Psoas muscle (tissue), 8 donors: ENCODE data around the gene PVRIG. TPM values are rescaled to one million over a fixed set of nuclear protein-coding genes. Genes with fewer than 3 reads are reported as not detected.
"Not testable (repeated sequence)": the region's sequence is repeated elsewhere in the genome, so short reads cannot be mapped to it uniquely, and the experiment has no call there.

Experiments used
- ATAC-seq, 4 donors: fragments of 200-7000 bp; cut with Tn5 transposase; one replicate each; pipeline ENCODE4 v1.9.1; 2020; ENCODE audit warnings: moderate library complexity in 3 of 4, mild to moderate bottlenecking in 2 of 4
- DNase-seq, 2 donors: peaks; one replicate each; pipeline ENCODE4 v3.0.0-alpha.2; 2020
- H3K27ac ChIP-seq: fragments of 200-600 bp; one replicate; pipeline ENCODE4 v1.8.0; 2022
- H3K27me3 ChIP-seq, 3 donors: fragments of 200-600 bp in 1 of 3; one replicate each; pipeline versions ENCODE4 v1.6.1 to v1.8.0; 2013 to 2022; ENCODE audit warnings: low read length in 2 of 3, mild to moderate bottlenecking in 2 of 3, moderate library complexity in 1 of 3; ENCODE audit not compliant: insufficient read depth in 3 of 3
- H3K36me3 ChIP-seq, 2 donors: fragments of 200-600 bp in 1 of 2; one replicate each; pipeline versions ENCODE4 v1.6.1 to v1.8.0; 2013 to 2022; ENCODE audit warnings: low read depth in 1 of 2, mild to moderate bottlenecking in 1 of 2, moderate library complexity in 1 of 2; ENCODE audit not compliant: insufficient read depth in 1 of 2
- H3K4me1 ChIP-seq: fragments of 200-600 bp; one replicate; pipeline ENCODE4 v1.8.0; 2022
- H3K4me3 ChIP-seq: fragments of 200-600 bp; one replicate; pipeline ENCODE4 v1.8.0; 2022; ENCODE audit warnings: mild to moderate bottlenecking
- H3K9me3 ChIP-seq: fragments of 200-600 bp; one replicate; pipeline ENCODE4 v1.8.0; 2022
- WGBS, 3 donors: extraction: QIAGEN DNeasy Blood & Tissue Kit; methylation state at CpG; one replicate each; pipeline versions ENCODE4 v1.1.6 to v1.1.7; 2013; 5-methylcytosine and 5-hydroxymethylcytosine counted together
- intact Hi-C, 2 donors: fragments of 100-400 bp; cut with DNase I; formaldehyde crosslinking; loops; one replicate each; pipeline versions ENCODE4 v1.11.0 to v1.14.2; 2022
- long read RNA-seq, 2 donors: library from polyadenylated mRNA; unstranded; transcript quantifications; one replicate each; pipeline ENCODE4 v2.0.0, GENCODE V29; 2021
- polyA plus RNA-seq, 3 donors: library from polyadenylated mRNA; stranded (reverse); fragments of 200-250 nt; gene quantifications; one replicate each; pipeline ENCODE4 v1.2.3, GENCODE V29; 2013
- total RNA-seq, 4 donors: library from RNA; stranded (reverse); fragmentation: NEBNext Ultra II Directional in 2 of 4; extraction: Animal tissue kit (Norgen Biotek cat#: 25700) in 2 of 4; gene quantifications; one replicate each; pipeline versions ENCODE4 v1.2.1 to v1.2.4, GENCODE V29; 2021 to 2023
- TF ChIP-seq, protein P1 (sequence below): fragments of 200-600 bp; IDR thresholded peaks from one replicate; pipeline ENCODE4 v1.8.0; 2022; ENCODE audit warnings: antibody characterized with exemption
- donor health status: healthy with polysubstance abuse.
- donor health status: DM: no; HTN: no; CAD: no; lungs with moderate emphysema.
- donor health status: Bipolar disorder and iron deficiency.
- donor health status: healthy.
- donor health status: DM: yes; HTN: yes; CAD: no.
- donor health status: DM: no; HTN: no; CAD: no.
- donor health status: DM: no; HTN: no; CAD: no.
- donor health status: DM: yes; HTN: yes; CAD: no.

PVRIG gene
- under 1 TPM in 1 of 4 donors, not detected in 3; 0.61 TPM for total RNA-seq
- under 1 TPM; 0.05 to 0.14 (median 0.06) TPM for polyA plus RNA-seq
- long read RNA-seq, donor 1, result 0 reads
- long read RNA-seq, donor 2, result 0 reads

- ATAC-seq, H3K4me1 ChIP-seq, H3K4me3 ChIP-seq, H3K9me3 ChIP-seq, DNase-seq, H3K27me3 ChIP-seq: not testable (repeated sequence)
- peak within 1 kb of the TSS; percentile 41 for H3K27ac ChIP-seq
- 87 to 89% (median 87%) methylated on average over 16 to 26 of the region's 27 CpGs for WGBS, 3 donors
- peaks cover 0 to 62% of the 10 kb centered on the region in 2 donors for H3K36me3 ChIP-seq
- intact Hi-C loops, result loop anchor here (5.0 to 10.0 kb wide), 3 partner anchors 65 to 643 kb away; partner anchors contain the start of gene TRAPPC14 (in 1 of the 2)
Observed at GRCh38 chr7:100219801-100220585, at the start of gene PVRIG. PVRIG (plus strand) TSS chr7:100219949; CDS start chr7:100219971, 22 bp downstream.

GRCh38 chr7:100170101-100170897 is 49.5 kb upstream of the PVRIG start:
- no peaks in the 10 kb centered on the region for H3K36me3 ChIP-seq
- TF ChIP-seq, protein P1, sequence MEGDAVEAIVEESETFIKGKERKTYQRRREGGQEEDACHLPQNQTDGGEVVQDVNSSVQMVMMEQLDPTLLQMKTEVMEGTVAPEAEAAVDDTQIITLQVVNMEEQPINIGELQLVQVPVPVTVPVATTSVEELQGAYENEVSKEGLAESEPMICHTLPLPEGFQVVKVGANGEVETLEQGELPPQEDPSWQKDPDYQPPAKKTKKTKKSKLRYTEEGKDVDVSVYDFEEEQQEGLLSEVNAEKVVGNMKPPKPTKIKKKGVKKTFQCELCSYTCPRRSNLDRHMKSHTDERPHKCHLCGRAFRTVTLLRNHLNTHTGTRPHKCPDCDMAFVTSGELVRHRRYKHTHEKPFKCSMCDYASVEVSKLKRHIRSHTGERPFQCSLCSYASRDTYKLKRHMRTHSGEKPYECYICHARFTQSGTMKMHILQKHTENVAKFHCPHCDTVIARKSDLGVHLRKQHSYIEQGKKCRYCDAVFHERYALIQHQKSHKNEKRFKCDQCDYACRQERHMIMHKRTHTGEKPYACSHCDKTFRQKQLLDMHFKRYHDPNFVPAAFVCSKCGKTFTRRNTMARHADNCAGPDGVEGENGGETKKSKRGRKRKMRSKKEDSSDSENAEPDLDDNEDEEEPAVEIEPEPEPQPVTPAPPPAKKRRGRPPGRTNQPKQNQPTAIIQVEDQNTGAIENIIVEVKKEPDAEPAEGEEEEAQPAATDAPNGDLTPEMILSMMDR, result no peak
- ATAC-seq (no peak), DNase-seq (peak in 1 of 2 donors; percentile 26)
- H3K9me3 ChIP-seq, result no peaks in the 10 kb centered on the region
- WGBS, 3 donors, result 88 to 92% (median 91%) methylated on average over 11 of the region's 11 CpGs
- no peak overlapping the region for H3K4me3 ChIP-seq
- peaks cover 8% of the 10 kb centered on the region for H3K4me1 ChIP-seq
- H3K27ac ChIP-seq, result no peak overlapping the region
- H3K27me3 ChIP-seq, result peaks cover 0 to 58% (median 16%) of the 10 kb centered on the region in 3 donors
- intact Hi-C loops, result no loop called here

- Histone ChIP-seq H3K4me1 (peaks cover 8% of the 10 kb centered on the region), H3K27ac (no peak overlapping the region), H3K9me3 (no peaks in the 10 kb centered on the region), H3K4me3 (peak overlapping the region; percentile 45), H3K27me3 (peaks cover 0 to 54% (median 15%) of the 10 kb centered on the region in 3 donors), H3K36me3 (no peaks in the 10 kb centered on the region)
- intact Hi-C loops, result no loop called here
- DNase-seq (peak in 1 of 2 donors; percentile 45), ATAC-seq (no peak)
- TF ChIP-seq, protein P1, result no peak
- WGBS, 3 donors, result 30 to 46% (median 33%) methylated on average over 35 to 61 of the region's 61 CpGs
Observed at GRCh38 chr7:100171087-100171681, 48.6 kb upstream of the PVRIG start.

GRCh38 chr7:100171840-100172239 is 47.9 kb upstream of the PVRIG start:
- TF ChIP-seq, protein P1, result no peak
- Histone ChIP-seq H3K9me3 (no peaks in the 10 kb centered on the region), H3K4me3 (peak overlapping the region; percentile 45), H3K4me1 (peaks cover 8% of the 10 kb centered on the region), H3K27ac (no peak overlapping the region), H3K27me3 (peaks cover 0 to 48% (median 15%) of the 10 kb centered on the region in 3 donors), H3K36me3 (no peaks in the 10 kb centered on the region)
- ATAC-seq, result no peak
- intact Hi-C loops, result no loop called here
- WGBS, 3 donors, result 47 to 71% (median 60%) methylated on average over 10 to 22 of the region's 22 CpGs
- DNase-seq, result no peak
